GM23338 (cell line): ENCODE data around the gene IGIP. TPM values are rescaled to one million over a fixed set of nuclear protein-coding genes. Genes with fewer than 3 reads are reported as not detected.
A peak's percentile ranks its signal among the peaks of the same experiment; 100 is the strongest.

ENCODE experiments used
- ATAC-seq: fragments of 200-7000 bp; cut with Tn5 transposase; 3 replicates; pipeline ENCODE4 v1.9.1; 2020
- DNase-seq: peaks from one replicate; pipeline ENCODE4 v3.0.0-alpha.2; 2015; ENCODE audit warnings: low spot score
- H2AFZ ChIP-seq: fragments of 200-600 bp; sonication (generic); 2 replicates; pipeline ENCODE4 v1.8.0; 2016; ENCODE audit warnings: antibody characterized with exemption, mild to moderate bottlenecking, moderate library complexity
- H3F3A ChIP-seq: fragments of 200-600 bp; sonication (generic); replicated peaks from 2 replicates; pipeline ENCODE4 v1.8.0; 2017; ENCODE audit warnings: antibody characterized with exemption, mixed run types, low read depth
- H3K27ac ChIP-seq: fragments of 200-600 bp; sonication (generic); 2 replicates; pipeline ENCODE4 v1.6.1; 2016; ENCODE audit warnings: low read depth
- H3K27me3 ChIP-seq: fragments of 200-600 bp; sonication (generic); 2 replicates; pipeline ENCODE4 v1.8.0; 2016; ENCODE audit warnings: mild to moderate bottlenecking, mixed run types, moderate library complexity; ENCODE audit not compliant: insufficient read depth
- H3K36me3 ChIP-seq: fragments of 200-600 bp; sonication (generic); 2 replicates; pipeline ENCODE4 v1.8.0; 2016; ENCODE audit warnings: mild to moderate bottlenecking; ENCODE audit not compliant: insufficient read depth
- H3K4me1 ChIP-seq: fragments of 200-600 bp; sonication (generic); 2 replicates; pipeline ENCODE4 v1.8.0; 2016; ENCODE audit warnings: mild to moderate bottlenecking, moderate library complexity; ENCODE audit not compliant: insufficient read depth
- H3K4me2 ChIP-seq: fragments of 200-600 bp; sonication (generic); 2 replicates; pipeline ENCODE4 v1.7.1; 2017; ENCODE audit warnings: mixed run types
- H3K4me3 ChIP-seq: fragments of 200-600 bp; sonication (generic); 2 replicates; pipeline ENCODE4 v1.6.1; 2016; ENCODE audit warnings: mixed run types
- H3K79me2 ChIP-seq: fragments of 200-600 bp; sonication (generic); replicated peaks from 2 replicates; pipeline ENCODE4 v1.8.0; 2017; ENCODE audit warnings: mild to moderate bottlenecking; ENCODE audit not compliant: insufficient read depth
- H3K9me2 ChIP-seq: fragments of 200-600 bp; sonication (generic); 2 replicates; pipeline ENCODE4 v1.8.0; 2017; ENCODE audit not compliant: insufficient read depth
- H4K20me1 ChIP-seq: fragments of 200-600 bp; sonication (generic); replicated peaks from 2 replicates; pipeline ENCODE4 v1.8.0; 2017; ENCODE audit warnings: mild to moderate bottlenecking; ENCODE audit not compliant: insufficient read depth
- H3K27ac Mint-ChIP-seq: 2 replicates; pipeline ENCODE4 v1.8.0; 2020; ENCODE audit warnings: inconsistent platforms, mild to moderate bottlenecking, moderate library complexity, mixed read lengths
- H3K27me3 Mint-ChIP-seq: 3 replicates; pipeline ENCODE4 v1.8.0; 2022; ENCODE audit warnings: low read depth, mild to moderate bottlenecking, moderate library complexity, mixed read lengths, inconsistent platforms; ENCODE audit not compliant: insufficient read depth, poor library complexity
- H3K36me3 Mint-ChIP-seq: 3 replicates; pipeline ENCODE4 v1.8.0; 2021; ENCODE audit warnings: low read depth, mild to moderate bottlenecking, inconsistent platforms, moderate library complexity, mixed read lengths
- H3K4me1 Mint-ChIP-seq: 3 replicates; pipeline ENCODE4 v1.8.0; 2020; ENCODE audit warnings: mild to moderate bottlenecking, inconsistent platforms, mixed read lengths
- H3K4me3 Mint-ChIP-seq: 3 replicates; pipeline ENCODE4 v1.8.0; 2021; ENCODE audit warnings: moderate library complexity, mild to moderate bottlenecking, inconsistent platforms, mixed read lengths
- H3K9me3 Mint-ChIP-seq: 3 replicates; pipeline ENCODE4 v1.8.0; 2020; ENCODE audit warnings: moderate library complexity, mild to moderate bottlenecking, inconsistent platforms, mixed read lengths
- CTCF ChIP-seq, 2 experiments: fragments of 200-600 bp in 1 of 2; sonication (generic) in 1 of 2; conservative IDR thresholded peaks; 2 replicates each; pipeline versions ENCODE4 v1.5.1 to v1.6.1; 2016 to 2017; ENCODE audit warnings: antibody characterized with exemption in 2 of 2, low read depth in 2 of 2, mild to moderate bottlenecking in 2 of 2, moderate library complexity in 1 of 2
- ETS1 ChIP-seq: IDR thresholded peaks from 2 replicates; pipeline ENCODE4 v1.6.1; 2016; ENCODE audit warnings: antibody characterized with exemption
- EZH2 ChIP-seq: fragments of 200-600 bp; sonication (generic); IDR thresholded peaks from one replicate; pipeline ENCODE4 v1.8.0; 2017; ENCODE audit warnings: antibody characterized with exemption, mild to moderate bottlenecking, low read depth; ENCODE audit not compliant: unreplicated experiment
- EZH2phosphoT487 ChIP-seq: fragments of 200-600 bp; sonication (generic); IDR thresholded peaks from one replicate; pipeline ENCODE4 v1.8.1; 2018; ENCODE audit warnings: antibody characterized with exemption; ENCODE audit not compliant: unreplicated experiment
- JUNB ChIP-seq: IDR thresholded peaks from one replicate; pipeline ENCODE4 v1.6.1; 2016; ENCODE audit warnings: antibody characterized with exemption; ENCODE audit not compliant: unreplicated experiment
- NANOG ChIP-seq: IDR thresholded peaks from 2 replicates; pipeline ENCODE4 v1.6.1; 2016; ENCODE audit warnings: antibody characterized with exemption, borderline replicate concordance
- STAT1 ChIP-seq: IDR thresholded peaks from one replicate; pipeline ENCODE4 v1.6.1; 2016; ENCODE audit warnings: antibody characterized with exemption; ENCODE audit not compliant: unreplicated experiment
- ZNF114 ChIP-seq: fragments of 250-450 bp; sonication (Bioruptor Pico); IDR thresholded peaks from 2 replicates; pipeline ENCODE4 v1.5.0; 2020; ENCODE audit warnings: mild to moderate bottlenecking, moderate library complexity
- ZNF462 ChIP-seq: fragments of 250-450 bp; sonication (Bioruptor Pico); IDR thresholded peaks from 2 replicates; pipeline ENCODE4 v1.5.0; 2020; ENCODE audit warnings: mild to moderate bottlenecking, moderate library complexity
- polyA plus RNA-seq: library from polyadenylated mRNA; unstranded; fragments of >200 nt; fragmentation: Nextera tagmentation; extraction: Ambion mirVana; gene quantifications from 2 replicates; pipeline ENCODE4 v1.2.1, GENCODE V29; 2016
- total RNA-seq: library from RNA; depleted of rRNA; stranded (reverse); fragments of >200 nt; shearing (Covaris generic); gene quantifications from 2 replicates; pipeline ENCODE4 v1.2.3, GENCODE V29; 2014

IGIP gene
- total and polyA plus RNA-seq, 2 experiments from 2014 or later: 0.21 to 0.38 TPM

- H3K36me3 Mint-ChIP-seq: no peaks in the 10 kb centered on the region
- peak; percentile 89 for ATAC-seq
- H3K9me2 ChIP-seq: no peaks in the 10 kb centered on the region
- peaks cover 32% of the 10 kb centered on the region for H3K27me3 ChIP-seq
- DNase-seq: peak; percentile 92
- H3K36me3 ChIP-seq: no peaks in the 10 kb centered on the region
- TF ChIP-seq EZH2phosphoT487 (no peak), CTCF (conservative IDR thresholded peaks at IDR 0.05; ENCODE audit: low read depth in 2 of 2) (peak; percentile 90 to 99)
- peak overlapping the region; percentile 90 for H2AFZ ChIP-seq
- peaks cover 4% of the 10 kb centered on the region for H3K27me3 Mint-ChIP-seq
- H3K27ac Mint-ChIP-seq: no peak overlapping the region
- H3K4me3 ChIP-seq: peak overlapping the region; percentile 60
- no peak overlapping the region for H3K27ac ChIP-seq
- no peaks in the 10 kb centered on the region for H3K9me3 Mint-ChIP-seq
- peak overlapping the region; percentile 82 for H3K4me2 ChIP-seq
- no peaks in the 10 kb centered on the region for H3F3A ChIP-seq
- H3K4me3 Mint-ChIP-seq: peak overlapping the region; percentile 71
- H3K4me1 Mint-ChIP-seq: peaks cover 25% of the 10 kb centered on the region
- no peaks in the 10 kb centered on the region for H4K20me1 ChIP-seq
- H3K79me2 ChIP-seq: no peaks in the 10 kb centered on the region
- peaks cover 17% of the 10 kb centered on the region for H3K4me1 ChIP-seq
Measured at GRCh38 chr5:140157032-140157781, 31.5 kb downstream of the IGIP start.

GRCh38 chr5:140159014-140159927 is 33.5 kb downstream of the IGIP start:
- H3K27me3 ChIP-seq: peaks cover 13% of the 10 kb centered on the region; the same call in 1 of the 2 replicates
- no peaks in the 10 kb centered on the region for H3K4me1 ChIP-seq
- DNase-seq (no peak), ATAC-seq (no peak)
- no peak overlapping the region for H3K4me2 ChIP-seq
- H3K9me3 Mint-ChIP-seq: no peaks in the 10 kb centered on the region
- H3K4me1 Mint-ChIP-seq: peaks cover 8% of the 10 kb centered on the region; the same call in 2 of the 3 replicates
- no peak overlapping the region for H3K27ac Mint-ChIP-seq
- no peak overlapping the region for H2AFZ ChIP-seq
- no peaks in the 10 kb centered on the region for H3K36me3 Mint-ChIP-seq
- H4K20me1 ChIP-seq: no peaks in the 10 kb centered on the region
- no peaks in the 10 kb centered on the region for H3K9me2 ChIP-seq
- H3K4me3 ChIP-seq: no peak overlapping the region
- no peak overlapping the region for H3K4me3 Mint-ChIP-seq
- no peaks in the 10 kb centered on the region for H3K36me3 ChIP-seq
- no peaks in the 10 kb centered on the region for H3K79me2 ChIP-seq
- H3K27me3 Mint-ChIP-seq: peaks cover 4% of the 10 kb centered on the region
- no peaks in the 10 kb centered on the region for H3F3A ChIP-seq
- H3K27ac ChIP-seq: no peak overlapping the region
- TF ChIP-seq JUNB (no peak), NANOG (no peak), ETS1 (no peak), ZNF462 (no peak), EZH2 (no peak), ZNF114 (no peak), STAT1 (no peak)
